GM15510 (cell line): ENCODE measurements around the gene GLE1.

Source experiments
- POLR2A ChIP-seq: IDR thresholded peaks from 3 replicates; pipeline ENCODE4 v1.6.1; 2011; ENCODE audit warnings: borderline replicate concordance; ENCODE audit not compliant: insufficient read length; ENCODE audit errors: extremely low read depth

GLE1 gene

DNA sequence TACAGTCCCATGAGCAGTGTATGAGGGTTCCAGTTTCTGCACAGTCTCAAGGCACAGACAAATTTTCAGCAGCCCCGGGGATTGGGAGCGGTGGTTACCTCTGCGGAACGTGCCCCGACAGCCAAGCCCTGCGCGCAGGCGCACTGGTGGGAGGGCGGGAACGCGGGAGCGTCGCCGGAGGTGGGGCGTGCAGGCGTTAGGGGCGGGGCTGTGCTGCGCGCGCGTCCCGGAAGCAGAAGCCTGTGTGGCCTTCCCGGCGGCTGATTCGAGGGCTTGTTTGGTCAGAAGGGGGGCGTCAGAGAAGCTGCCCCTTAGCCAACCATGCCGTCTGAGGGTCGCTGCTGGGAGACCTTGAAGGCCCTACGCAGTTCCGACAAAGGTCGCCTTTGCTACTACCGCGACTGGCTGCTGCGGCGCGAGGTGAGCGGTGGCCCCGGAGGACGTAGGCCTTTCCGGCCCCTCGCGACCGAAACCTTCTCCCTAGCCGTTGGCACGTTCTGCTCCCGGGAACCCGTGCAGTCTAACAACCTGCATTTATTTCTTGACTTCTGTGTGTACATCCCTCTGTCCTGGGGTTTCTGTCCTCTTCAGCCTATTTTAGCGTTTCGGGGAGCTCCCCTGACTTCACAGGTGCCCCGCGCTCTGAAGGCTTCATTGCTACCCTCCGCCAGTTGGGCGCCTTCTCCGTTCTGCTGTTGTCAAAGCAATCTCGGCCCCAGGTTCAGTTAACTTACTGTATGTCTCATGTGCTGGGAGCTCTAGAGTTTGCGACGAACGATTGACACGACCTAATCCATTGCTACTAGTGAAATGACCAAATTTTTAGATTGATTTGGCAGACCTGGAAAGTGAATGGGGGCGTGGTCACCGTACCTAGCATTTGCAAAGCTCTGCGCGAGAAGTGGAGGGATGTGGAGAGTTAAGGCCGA, at the start of gene GLE1:
GLE1 (plus strand) TSS at position 235 of the 929 bp plus-strand sequence; CDS start at position 322, 87 bp downstream.
- TF ChIP-seq POLR2A = peak; percentile 81

DNA sequence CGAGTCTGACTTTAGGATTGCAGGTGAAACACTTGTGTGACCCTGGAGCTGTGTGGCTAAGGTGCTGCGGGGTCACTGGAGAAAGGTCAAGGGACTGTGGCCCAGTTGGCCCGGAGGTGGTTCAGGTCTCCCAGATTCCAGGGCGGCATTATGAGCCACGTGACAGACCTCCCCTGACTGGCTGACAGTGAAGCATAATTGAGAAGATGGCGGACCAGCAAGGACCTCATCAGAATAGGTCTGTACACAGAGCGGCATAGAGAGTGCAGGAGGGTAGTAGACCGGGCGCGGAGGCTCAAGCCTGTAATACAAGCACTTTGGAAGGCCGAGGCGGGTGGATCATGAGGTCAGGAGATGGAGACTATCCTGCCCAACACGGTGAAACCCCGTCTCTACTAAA, 49.5 kb upstream of the GLE1 start:
- no peak for TF ChIP-seq POLR2A

GRCh38 chr9:128455849-128456612, 48.5 kb upstream of the GLE1 start, which contains the start of gene ODF2:
ODF2 (plus strand) TSS chr9:128456006; CDS start chr9:128456092, 86 bp downstream.
- peak; percentile 90 for TF ChIP-seq POLR2A

GRCh38 chr9:128456613-128457061, 47.9 kb upstream of the GLE1 start:
- TF ChIP-seq POLR2A = no peak

GRCh38 chr9:128457207-128457606, 47.3 kb upstream of the GLE1 start:
- TF ChIP-seq POLR2A = no peak

GRCh38 chr9:128459011-128459410, 45.5 kb upstream of the GLE1 start:
- no peak for TF ChIP-seq POLR2A

GRCh38 chr9:128469070-128469469, 35.4 kb upstream of the GLE1 start:
- no peak for TF ChIP-seq POLR2A

DNA sequence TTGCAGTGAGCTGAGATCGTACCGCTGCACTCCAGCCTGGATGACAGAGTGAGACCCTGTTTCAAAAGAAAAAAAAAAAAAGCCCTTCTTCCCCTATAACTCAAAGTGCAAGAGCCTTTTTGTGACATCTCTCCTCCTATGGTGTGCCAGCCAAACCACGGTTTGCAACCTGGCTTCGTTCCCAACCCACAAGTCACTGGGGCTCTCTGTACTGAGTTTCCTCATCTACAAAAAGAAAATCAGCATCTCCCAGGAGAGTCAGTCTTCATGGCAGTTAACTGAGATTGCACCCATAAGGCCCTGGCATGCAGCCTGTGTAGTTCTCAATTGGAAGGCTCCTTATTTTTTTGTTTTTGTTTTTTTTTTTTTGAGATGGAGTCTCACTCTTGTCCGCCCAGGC, 34.0 kb upstream of the GLE1 start:
- no peak for TF ChIP-seq POLR2A

DNA sequence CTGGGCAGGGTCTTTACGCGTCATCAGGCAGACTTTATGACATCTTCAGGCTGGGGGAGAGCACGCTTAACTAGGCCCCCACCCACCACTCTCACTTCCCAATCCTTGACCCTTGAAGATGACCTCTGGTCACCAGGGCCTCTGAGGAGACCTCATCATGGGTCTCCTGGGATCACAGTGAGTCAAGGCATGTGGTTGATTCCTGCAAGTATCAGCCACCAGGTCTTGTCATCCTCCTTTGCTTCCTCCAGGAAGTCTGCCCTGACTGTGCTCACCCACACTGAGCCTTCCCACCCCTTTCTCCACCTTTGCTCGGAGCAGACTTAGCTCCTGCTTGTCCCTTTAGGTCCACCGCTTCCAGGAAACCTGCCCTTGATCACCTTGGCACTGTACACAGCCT, 31.4 kb upstream of the GLE1 start:
- no peak for TF ChIP-seq POLR2A

DNA sequence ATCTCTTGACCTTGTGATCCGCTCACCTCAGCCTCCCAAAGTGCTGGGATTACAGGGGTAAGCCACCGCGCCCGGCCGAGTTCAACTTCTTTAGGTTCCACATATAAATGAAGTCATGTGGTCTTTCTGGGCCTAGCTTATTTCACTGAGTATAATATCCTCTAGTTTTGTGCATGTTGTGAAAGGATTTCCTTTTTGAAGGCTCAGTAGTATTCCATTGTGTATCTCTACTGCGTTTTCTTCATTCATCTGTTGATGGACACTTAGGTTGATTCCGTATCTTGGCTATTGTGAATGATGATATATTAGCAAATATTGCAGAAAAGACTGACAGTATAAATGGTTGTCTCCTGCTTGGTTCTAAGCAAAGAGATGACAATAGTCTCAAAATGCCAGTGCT, 28.7 kb upstream of the GLE1 start:
- TF ChIP-seq POLR2A = no peak

GRCh38 chr9:128479262-128479661, 25.3 kb upstream of the GLE1 start:
- no peak for TF ChIP-seq POLR2A

DNA sequence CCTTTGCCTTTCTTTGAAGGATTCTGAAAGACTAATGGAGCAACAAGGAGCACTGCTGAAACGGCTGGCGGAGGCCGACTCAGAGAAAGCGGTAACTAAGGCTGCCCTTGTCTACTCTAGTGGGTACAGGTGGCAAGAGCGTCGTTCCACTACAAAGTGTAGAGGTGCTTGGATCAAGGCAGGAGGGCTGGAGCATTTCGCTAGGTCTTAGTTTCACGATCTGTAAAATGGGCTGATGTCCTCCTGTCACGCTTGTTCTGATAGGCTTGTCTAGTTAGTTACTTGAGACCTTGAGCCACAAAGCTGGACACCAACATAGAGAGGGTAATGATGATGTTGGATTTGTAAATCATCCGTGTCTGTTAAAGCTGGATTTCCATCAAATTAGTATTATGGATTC, 23.0 kb upstream of the GLE1 start:
- TF ChIP-seq POLR2A = no peak

DNA sequence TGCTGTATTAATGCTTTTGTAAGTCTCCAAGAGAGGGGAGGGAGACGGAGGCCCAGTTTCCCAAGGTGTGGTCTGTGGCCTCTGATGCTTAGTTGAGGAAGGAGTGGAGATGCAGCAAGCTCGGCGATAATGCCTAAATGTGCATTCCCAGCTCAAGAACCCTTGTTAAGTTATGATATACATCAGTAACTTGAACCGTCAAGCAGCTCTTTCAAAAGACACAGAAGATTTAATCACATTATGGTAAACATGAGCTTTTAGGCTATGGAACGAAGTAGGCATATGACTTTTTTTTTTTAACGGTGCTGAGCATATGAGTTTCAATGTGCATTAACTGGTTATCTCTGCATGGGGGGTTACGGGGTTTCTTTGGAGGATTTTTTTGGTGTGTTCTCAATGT, 22.3 kb upstream of the GLE1 start:
- TF ChIP-seq POLR2A = no peak

GRCh38 chr9:128484686-128485413, 19.7 kb upstream of the GLE1 start:
- no peak for TF ChIP-seq POLR2A

GRCh38 chr9:128485414-128485855, 19.1 kb upstream of the GLE1 start:
- no peak for TF ChIP-seq POLR2A
